Stimulated activated CD4-positive, alpha-beta T cell treated with anti-CD3 and anti-CD28 coated beads, Interleukin-4, amount 100 ng/mL, for 48 hours (primary cell): Measurements from ENCODE around the gene ELOB.
A peak's percentile ranks its signal among the peaks of the same experiment; 100 is the strongest.

Source experiments
- DNase-seq, 2 donors: peaks; one replicate each; pipeline ENCODE4 v3.0.0-alpha.2; 2020; ENCODE audit warnings: low read depth in 2 of 2

ELOB gene

GRCh38 chr16:2777231-2777902 is at the start of gene ELOB:
TSS of gene ELOB (minus strand) at chr16:2777280. CDS start at chr16:2777239, 41 bp downstream.
- DNase-seq: peak; percentile 83 to 87

- DNase-seq: no peak
These were observed 48.8 kb upstream of the ELOB start for GRCh38 chr16:2825906-2826305.

GRCh38 chr16:2825049-2825742 is 48.1 kb upstream of the ELOB start:
- no peak for DNase-seq

- DNase-seq: no peak
These were observed 47.5 kb upstream of the ELOB start for GRCh38 chr16:2824626-2825025.

GRCh38 chr16:2822496-2822895 is 45.4 kb upstream of the ELOB start:
- no peak for DNase-seq

- DNase-seq: no peak
These were observed 45.0 kb upstream of the ELOB start for GRCh38 chr16:2822158-2822495.

GRCh38 chr16:2821487-2822157 is 44.5 kb upstream of the ELOB start:
- DNase-seq: no peak

- DNase-seq: no peak
These were observed 43.9 kb upstream of the ELOB start for GRCh38 chr16:2820836-2821486.

GRCh38 chr16:2819939-2820835 is 43.1 kb upstream of the ELOB start:
- DNase-seq: no peak

GRCh38 chr16:2819179-2819938 is 42.3 kb upstream of the ELOB start:
- no peak for DNase-seq

- DNase-seq: no peak
These were observed 41.3 kb upstream of the ELOB start for GRCh38 chr16:2818272-2818876.

- DNase-seq: no peak
These were observed 40.5 kb upstream of the ELOB start for GRCh38 chr16:2817340-2818271.

GRCh38 chr16:2816751-2817339 is 39.8 kb upstream of the ELOB start, which contains the start of gene PRSS21:
TSS of gene PRSS21 (plus strand) at chr16:2817237. CDS start at chr16:2817269, 32 bp downstream.
- DNase-seq: peak in 1 of 2 donors; percentile 31

GRCh38 chr16:2815299-2815771 is 38.3 kb upstream of the ELOB start:
- no peak for DNase-seq

GRCh38 chr16:2814551-2815298 is 37.6 kb upstream of the ELOB start:
- no peak for DNase-seq

- DNase-seq: no peak
These were observed 36.7 kb upstream of the ELOB start for GRCh38 chr16:2813771-2814221.

GRCh38 chr16:2811703-2812471 is 34.8 kb upstream of the ELOB start:
- no peak for DNase-seq
